Left kidney (tissue), 2 donors: ENCODE measurements around the gene FIZ1. TPM values are rescaled to one million over a fixed set of nuclear protein-coding genes. Genes with fewer than 3 reads are reported as not detected.

Experiments
- DNase-seq: peaks from one replicate; pipeline ENCODE4 v3.0.0-alpha.2; 2013
- polyA plus RNA-seq: library from polyadenylated mRNA; unstranded; fragments of 120-200 nt; gene quantifications from one replicate; pipeline ENCODE4 v1.2.1, GENCODE V29; 2013; ENCODE audit not compliant: insufficient read length

Gene FIZ1
- polyA plus RNA-seq, 1 donor, result 20.7 TPM

- no peak for DNase-seq
These were observed 37.4 kb upstream of the FIZ1 start for GRCh38 chr19:55636723-55637122.

DNA sequence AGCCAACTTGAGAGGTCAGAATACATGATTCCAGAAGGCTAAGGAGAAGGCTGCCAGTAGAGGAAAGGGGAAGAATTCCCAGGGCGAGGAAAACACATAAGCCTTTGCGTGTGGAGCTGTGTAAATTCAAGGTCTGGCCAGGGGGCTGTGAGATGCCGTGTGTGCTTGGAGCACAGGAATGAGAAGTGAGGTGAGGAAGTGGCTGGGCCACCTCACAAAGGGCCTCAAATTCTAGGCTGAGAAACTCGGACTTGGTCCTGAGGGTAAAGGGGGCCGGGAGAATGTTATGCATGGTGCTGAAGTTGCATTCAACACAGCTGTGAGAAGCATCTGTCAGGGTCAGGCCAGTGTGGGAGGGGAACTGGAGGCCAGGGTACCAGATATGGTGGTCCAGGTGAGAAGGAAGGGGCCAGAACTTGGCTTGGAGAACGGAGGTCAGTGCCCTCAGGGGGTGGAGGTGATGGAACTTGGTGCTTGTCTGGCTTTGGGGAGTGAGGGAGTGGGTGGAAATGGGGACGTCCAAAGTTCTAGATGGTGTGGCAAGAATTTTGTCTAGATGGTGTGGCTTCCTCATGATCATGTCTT, 36.6 kb upstream of the FIZ1 start:
- DNase-seq, result no peak

- DNase-seq, result no peak
These were observed 36.0 kb upstream of the FIZ1 start for GRCh38 chr19:55635334-55635717.

DNA sequence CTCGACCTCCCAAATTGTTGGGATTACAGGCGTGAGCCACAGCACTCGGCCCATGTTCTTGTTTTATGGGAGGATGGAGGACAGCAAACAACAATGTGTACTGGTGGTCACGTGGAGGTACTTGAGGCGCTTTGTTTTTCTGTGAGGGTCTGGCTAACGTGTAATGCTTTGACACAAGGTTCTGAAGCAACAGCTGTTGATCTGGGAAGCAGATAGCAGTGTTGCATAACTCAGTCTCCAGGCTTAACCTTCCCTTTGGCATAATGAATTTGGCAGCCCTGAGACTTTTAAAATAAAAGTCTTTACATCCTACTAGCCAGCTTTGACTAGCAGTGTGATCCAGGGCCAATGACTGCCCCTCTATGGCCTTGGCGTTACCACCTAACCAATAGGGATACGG, 34.5 kb upstream of the FIZ1 start:
- no peak for DNase-seq

GRCh38 chr19:55632463-55632834, 33.1 kb upstream of the FIZ1 start:
- peak; percentile 93 for DNase-seq

- no peak for DNase-seq
These were observed 27.0 kb upstream of the FIZ1 start for GRCh38 chr19:55626350-55626749.

- DNase-seq, result no peak
These were observed 25.6 kb upstream of the FIZ1 start for GRCh38 chr19:55625004-55625326.

- DNase-seq, result peak; percentile 93
These were observed 25.0 kb upstream of the FIZ1 start, which contains the start of gene ZNF784 for GRCh38 chr19:55624109-55625003. Gene ZNF784 (minus strand): TSS chr19:55624566. CDS start chr19:55624561, 5 bp downstream.

GRCh38 chr19:55623561-55623960, 24.2 kb upstream of the FIZ1 start:
- no peak for DNase-seq

DNA sequence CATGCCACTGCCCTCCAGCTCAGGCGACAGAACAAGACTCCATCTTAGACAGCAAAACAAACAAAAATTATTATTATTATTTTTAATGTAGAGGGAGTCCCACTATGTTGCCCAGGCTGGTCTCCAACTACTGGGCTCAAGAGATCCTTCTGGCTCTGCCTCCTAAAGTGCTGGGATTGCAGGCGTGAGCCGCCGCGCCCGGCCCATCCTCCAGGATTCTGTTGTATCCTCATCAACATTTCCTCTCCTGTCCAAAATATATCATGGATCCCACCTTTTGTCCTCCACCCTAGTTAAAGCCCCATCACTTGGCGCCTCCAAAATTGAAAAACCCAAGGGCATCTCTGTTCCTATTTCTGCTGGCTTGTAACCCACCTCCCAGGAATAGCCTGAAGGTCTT, 23.8 kb upstream of the FIZ1 start:
- no peak for DNase-seq

DNA sequence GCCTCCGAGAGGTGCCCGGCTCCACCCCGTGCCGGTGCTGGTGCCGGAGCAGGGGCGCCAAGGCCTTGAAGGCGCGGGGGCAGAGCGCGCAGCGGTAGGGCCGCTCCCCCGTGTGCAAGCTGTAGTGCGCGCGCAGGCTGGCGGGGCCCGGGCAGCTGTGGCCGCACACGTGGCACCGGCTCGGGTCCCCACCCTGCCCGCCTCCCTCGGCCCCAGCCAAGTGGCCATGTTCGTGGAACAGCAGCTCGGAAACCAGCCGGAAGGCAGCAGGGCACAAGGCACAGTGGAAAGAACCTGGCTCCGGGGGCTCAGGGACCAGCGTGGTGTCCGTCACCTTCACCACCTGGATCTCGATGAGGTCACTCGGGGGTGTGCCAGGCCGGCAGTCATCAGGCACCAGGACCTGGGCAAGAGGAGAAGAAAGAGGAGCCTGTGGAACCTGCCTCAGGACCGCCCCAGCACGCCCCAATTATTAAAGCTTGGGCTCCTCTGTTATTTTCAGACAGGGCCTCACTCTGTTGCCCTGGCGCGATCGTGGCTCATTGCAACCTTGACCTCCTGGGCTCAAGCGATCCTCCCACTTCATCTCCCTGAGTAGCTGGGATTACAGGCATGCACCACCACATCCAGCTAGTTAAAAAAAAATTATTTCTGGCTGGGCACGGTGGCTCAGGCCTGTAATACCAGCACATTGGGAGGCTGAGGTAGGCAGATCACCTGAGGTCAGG, 23.1 kb upstream of the FIZ1 start:
- no peak for DNase-seq

GRCh38 chr19:55621673-55622231, 22.4 kb upstream of the FIZ1 start:
- no peak for DNase-seq

- DNase-seq, result no peak
These were observed 21.9 kb upstream of the FIZ1 start for GRCh38 chr19:55621205-55621672.

GRCh38 chr19:55620410-55621204, 21.3 kb upstream of the FIZ1 start:
- no peak for DNase-seq

DNA sequence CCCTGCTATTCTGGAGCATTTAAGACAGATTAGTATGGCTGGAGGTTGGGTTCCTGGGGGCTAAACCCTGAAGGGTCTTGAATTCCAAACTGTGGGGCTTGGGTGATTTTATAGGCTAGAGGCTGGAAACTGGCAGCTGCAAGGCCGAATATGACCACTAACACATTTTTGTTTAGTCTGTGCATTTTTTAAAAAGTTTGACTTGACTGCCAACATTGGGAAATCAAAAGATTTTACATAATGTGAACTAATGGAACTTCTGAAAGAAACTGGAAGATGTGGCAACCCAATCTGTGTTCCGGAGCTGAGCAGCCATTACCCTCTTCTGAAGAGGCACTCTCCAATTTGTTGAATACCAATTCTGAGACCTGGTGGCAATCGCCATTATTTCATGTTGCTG, 20.0 kb upstream of the FIZ1 start:
- no peak for DNase-seq

DNA sequence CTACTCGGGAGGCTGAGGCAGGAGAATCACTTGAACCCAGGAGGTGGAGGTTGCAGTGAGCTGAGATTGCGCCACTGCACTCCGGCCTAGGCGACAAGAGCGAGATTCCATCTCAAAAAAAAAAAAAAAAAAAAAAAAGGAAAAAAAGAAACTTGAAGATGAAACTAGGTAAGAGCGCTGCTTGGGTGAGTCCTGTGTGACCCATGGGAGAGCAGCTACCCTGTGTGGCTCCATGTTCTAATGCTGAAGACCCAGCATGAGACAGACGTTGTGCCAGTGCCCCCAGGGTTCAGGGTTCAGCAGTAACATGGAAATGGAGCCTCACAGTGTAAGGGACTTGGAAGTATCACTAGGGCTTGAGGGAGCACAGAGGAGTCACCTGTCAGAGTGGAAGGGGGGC, 19.1 kb upstream of the FIZ1 start:
- DNase-seq, result no peak

GRCh38 chr19:55617426-55617825, 18.1 kb upstream of the FIZ1 start:
- no peak for DNase-seq

GRCh38 chr19:55616395-55616875, 17.1 kb upstream of the FIZ1 start:
- DNase-seq, result no peak

- DNase-seq, result no peak
These were observed 16.5 kb upstream of the FIZ1 start for GRCh38 chr19:55615543-55616394.

DNA sequence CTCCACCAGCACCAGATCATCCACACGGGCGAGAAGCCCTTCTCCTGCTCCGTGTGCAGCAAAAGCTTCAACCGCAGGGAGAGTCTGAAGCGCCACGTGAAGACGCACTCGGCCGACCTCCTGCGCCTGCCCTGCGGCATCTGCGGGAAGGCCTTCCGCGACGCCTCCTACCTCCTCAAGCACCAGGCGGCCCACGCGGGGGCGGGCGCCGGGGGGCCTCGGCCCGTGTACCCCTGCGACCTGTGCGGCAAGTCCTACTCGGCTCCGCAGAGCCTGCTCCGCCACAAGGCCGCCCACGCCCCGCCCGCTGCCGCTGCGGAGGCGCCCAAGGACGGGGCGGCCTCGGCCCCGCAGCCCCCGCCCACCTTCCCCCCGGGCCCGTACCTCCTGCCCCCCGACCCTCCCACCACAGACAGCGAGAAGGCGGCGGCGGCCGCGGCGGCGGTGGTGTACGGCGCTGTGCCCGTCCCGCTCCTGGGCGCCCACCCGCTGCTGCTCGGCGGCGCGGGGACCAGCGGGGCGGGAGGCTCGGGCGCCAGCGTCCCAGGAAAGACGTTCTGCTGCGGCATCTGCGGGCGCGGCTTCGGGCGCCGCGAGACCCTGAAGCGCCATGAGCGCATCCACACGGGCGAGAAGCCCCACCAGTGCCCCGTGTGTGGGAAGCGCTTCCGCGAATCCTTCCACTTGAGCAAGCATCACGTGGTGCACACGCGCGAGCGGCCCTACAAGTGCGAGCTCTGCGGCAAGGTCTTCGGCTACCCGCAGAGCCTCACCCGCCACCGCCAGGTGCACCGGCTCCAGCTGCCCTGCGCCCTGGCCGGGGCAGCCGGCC, 15.6 kb upstream of the FIZ1 start:
- no peak for DNase-seq
